T-helper 2 cell treated with Interferon-gamma antibody and Interleukin-4, amounts not matched to agents 5 μg/mL and 100 μg/mL, for 36 hours (primary cell): ENCODE measurements around the gene TAX1BP1.

ENCODE experiments used
- DNase-seq: peaks from one replicate; pipeline ENCODE4 v3.0.0; 2021; ENCODE audit warnings: low spot score
- H3K27ac Mint-ChIP-seq: one replicate; pipeline ENCODE4 v1.8.0; 2021; ENCODE audit warnings: mild to moderate bottlenecking, mixed read lengths
- H3K27me3 Mint-ChIP-seq: one replicate; pipeline ENCODE4 v1.8.0; 2021; ENCODE audit warnings: low read depth, mixed read lengths
- H3K36me3 Mint-ChIP-seq: one replicate; pipeline ENCODE4 v1.8.0; 2021; ENCODE audit warnings: low read depth, mixed read lengths
- H3K4me1 Mint-ChIP-seq: one replicate; pipeline ENCODE4 v1.8.0; 2021; ENCODE audit warnings: low read depth, mixed read lengths
- H3K4me3 Mint-ChIP-seq: one replicate; pipeline ENCODE4 v1.8.0; 2022; ENCODE audit warnings: mild to moderate bottlenecking, moderate library complexity, mixed read lengths
- H3K9me3 Mint-ChIP-seq: one replicate; pipeline ENCODE4 v1.8.0; 2021; ENCODE audit warnings: mixed read lengths

TAX1BP1 gene

GRCh38 chr7:27739909-27740448 lies at the start of gene TAX1BP1:
TAX1BP1 (plus strand) TSS chr7:27740162; CDS start chr7:27748525, 8,363 bp downstream.
- peaks cover 7% of the 10 kb centered on the region for H3K36me3 Mint-ChIP-seq
- peak; percentile 94 for DNase-seq
- peaks cover 5% of the 10 kb centered on the region for H3K27me3 Mint-ChIP-seq
- H3K4me1 Mint-ChIP-seq = peaks cover 26% of the 10 kb centered on the region
- peak within 1 kb of the TSS; percentile 99 for H3K27ac Mint-ChIP-seq
- H3K9me3 Mint-ChIP-seq = no peaks in the 10 kb centered on the region
- H3K4me3 Mint-ChIP-seq = peak within 1 kb of the TSS; percentile 94

- Mint-ChIP-seq H3K4me3 (no peak overlapping the region), H3K27ac (no peak overlapping the region), H3K36me3 (no peaks in the 10 kb centered on the region), H3K27me3 (peaks cover 22% of the 10 kb centered on the region), H3K4me1 (no peaks in the 10 kb centered on the region), H3K9me3 (no peaks in the 10 kb centered on the region)
- DNase-seq = no peak
Observed at GRCh38 chr7:27690649-27691048, 49.3 kb upstream of the TAX1BP1 start.

- no peaks in the 10 kb centered on the region for H3K9me3 Mint-ChIP-seq
- peaks cover 3% of the 10 kb centered on the region for H3K4me1 Mint-ChIP-seq
- no peak overlapping the region for H3K27ac Mint-ChIP-seq
- no peaks in the 10 kb centered on the region for H3K36me3 Mint-ChIP-seq
- no peak for DNase-seq
- H3K27me3 Mint-ChIP-seq = peaks cover 8% of the 10 kb centered on the region
- H3K4me3 Mint-ChIP-seq = no peak overlapping the region
Observed at GRCh38 chr7:27693794-27694193, 46.2 kb upstream of the TAX1BP1 start.

GRCh38 chr7:27695096-27695495 lies 44.9 kb upstream of the TAX1BP1 start:
- H3K4me1 Mint-ChIP-seq = peaks cover 3% of the 10 kb centered on the region
- H3K27ac Mint-ChIP-seq = no peak overlapping the region
- no peak overlapping the region for H3K4me3 Mint-ChIP-seq
- H3K27me3 Mint-ChIP-seq = peaks cover 5% of the 10 kb centered on the region
- H3K36me3 Mint-ChIP-seq = no peaks in the 10 kb centered on the region
- DNase-seq = no peak
- H3K9me3 Mint-ChIP-seq = no peaks in the 10 kb centered on the region

- Mint-ChIP-seq H3K4me1 (peaks cover 3% of the 10 kb centered on the region), H3K27me3 (peaks cover 11% of the 10 kb centered on the region), H3K27ac (no peak overlapping the region), H3K4me3 (no peak overlapping the region), H3K9me3 (no peaks in the 10 kb centered on the region), H3K36me3 (no peaks in the 10 kb centered on the region)
- no peak for DNase-seq
Observed at GRCh38 chr7:27697861-27698430, 42.0 kb upstream of the TAX1BP1 start.

GRCh38 chr7:27699751-27700150 lies 40.2 kb upstream of the TAX1BP1 start:
- DNase-seq = no peak

GRCh38 chr7:27700501-27700900 lies 39.5 kb upstream of the TAX1BP1 start:
- Mint-ChIP-seq H3K36me3 (no peaks in the 10 kb centered on the region), H3K9me3 (no peaks in the 10 kb centered on the region), H3K27me3 (peaks cover 8% of the 10 kb centered on the region), H3K4me1 (peaks cover 10% of the 10 kb centered on the region), H3K4me3 (no peak overlapping the region), H3K27ac (no peak overlapping the region)
- DNase-seq = no peak

More at GRCh38 chr7:27699751-27700150, 40.2 kb upstream of the TAX1BP1 start:
- H3K9me3 Mint-ChIP-seq = no peaks in the 10 kb centered on the region
- no peak overlapping the region for H3K27ac Mint-ChIP-seq
- no peak overlapping the region for H3K4me3 Mint-ChIP-seq
- H3K4me1 Mint-ChIP-seq = peaks cover 3% of the 10 kb centered on the region
- H3K27me3 Mint-ChIP-seq = peaks cover 11% of the 10 kb centered on the region
- no peaks in the 10 kb centered on the region for H3K36me3 Mint-ChIP-seq

GRCh38 chr7:27703181-27703580 lies 36.8 kb upstream of the TAX1BP1 start:
- Mint-ChIP-seq H3K4me1 (peaks cover 7% of the 10 kb centered on the region), H3K27ac (no peak overlapping the region), H3K36me3 (no peaks in the 10 kb centered on the region), H3K9me3 (no peaks in the 10 kb centered on the region), H3K4me3 (no peak overlapping the region), H3K27me3 (peaks cover 8% of the 10 kb centered on the region)
- no peak for DNase-seq

GRCh38 chr7:27704422-27705199 lies 35.4 kb upstream of the TAX1BP1 start:
- peaks cover 8% of the 10 kb centered on the region for H3K27me3 Mint-ChIP-seq
- H3K27ac Mint-ChIP-seq = no peak overlapping the region
- no peak overlapping the region for H3K4me3 Mint-ChIP-seq
- H3K36me3 Mint-ChIP-seq = no peaks in the 10 kb centered on the region
- no peaks in the 10 kb centered on the region for H3K9me3 Mint-ChIP-seq
- DNase-seq = no peak
- H3K4me1 Mint-ChIP-seq = peaks cover 15% of the 10 kb centered on the region

- no peak overlapping the region for H3K27ac Mint-ChIP-seq
- peaks cover 8% of the 10 kb centered on the region for H3K27me3 Mint-ChIP-seq
- no peak overlapping the region for H3K4me3 Mint-ChIP-seq
- DNase-seq = no peak
- H3K36me3 Mint-ChIP-seq = no peaks in the 10 kb centered on the region
- H3K9me3 Mint-ChIP-seq = no peaks in the 10 kb centered on the region
- H3K4me1 Mint-ChIP-seq = peaks cover 18% of the 10 kb centered on the region
Observed at GRCh38 chr7:27705200-27705594, 34.8 kb upstream of the TAX1BP1 start.

GRCh38 chr7:27708485-27708884 lies 31.5 kb upstream of the TAX1BP1 start:
- no peak overlapping the region for H3K27ac Mint-ChIP-seq
- H3K4me1 Mint-ChIP-seq = peaks cover 20% of the 10 kb centered on the region
- no peaks in the 10 kb centered on the region for H3K36me3 Mint-ChIP-seq
- no peak overlapping the region for H3K4me3 Mint-ChIP-seq
- no peaks in the 10 kb centered on the region for H3K9me3 Mint-ChIP-seq
- no peaks in the 10 kb centered on the region for H3K27me3 Mint-ChIP-seq
- no peak for DNase-seq

- Mint-ChIP-seq H3K4me1 (peaks cover 20% of the 10 kb centered on the region), H3K4me3 (no peak overlapping the region), H3K9me3 (no peaks in the 10 kb centered on the region), H3K27me3 (peaks cover 4% of the 10 kb centered on the region), H3K36me3 (no peaks in the 10 kb centered on the region), H3K27ac (peak overlapping the region; percentile 29)
- no peak for DNase-seq
Observed at GRCh38 chr7:27709137-27710075, 30.6 kb upstream of the TAX1BP1 start.

GRCh38 chr7:27712217-27712616 lies 27.7 kb upstream of the TAX1BP1 start:
- Mint-ChIP-seq H3K27me3 (peaks cover 4% of the 10 kb centered on the region), H3K9me3 (no peaks in the 10 kb centered on the region), H3K4me1 (peaks cover 13% of the 10 kb centered on the region), H3K4me3 (no peak overlapping the region), H3K36me3 (no peaks in the 10 kb centered on the region), H3K27ac (no peak overlapping the region)
- DNase-seq = no peak
